Measurements from ENCODE around the gene FHIT. TPM values are rescaled to one million over a fixed set of nuclear protein-coding genes. Genes with fewer than 3 reads are reported as not detected.

Gene FHIT
- total RNA-seq, 1 experiment from 2014 or later = 9.8 TPM

DNA sequence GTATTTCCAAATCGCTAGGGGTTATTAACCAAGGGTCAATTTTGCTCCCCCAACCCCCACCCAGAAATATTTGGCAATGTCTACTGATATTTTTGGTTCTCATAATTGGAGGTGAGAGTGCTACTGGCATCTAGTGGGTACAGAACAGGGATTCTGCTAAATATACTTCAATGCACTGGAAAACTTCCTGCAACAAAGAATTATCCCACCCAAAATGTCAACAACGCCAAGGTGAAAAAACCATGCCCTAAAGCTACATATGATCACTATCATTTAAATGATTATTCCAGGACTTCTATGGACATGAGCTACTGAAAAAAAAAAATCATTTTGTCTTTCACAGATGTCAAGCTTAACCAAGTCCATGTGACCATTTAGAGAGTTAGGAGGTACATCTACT lies 867.9 kb downstream of the FHIT start:
- Histone ChIP-seq H3K9me3 (ENCODE audit: insufficient read depth, low read depth) (no peaks in the 10 kb centered on the region), H3K79me2 (ENCODE audit: low read depth) (no peaks in the 10 kb centered on the region), H3K4me1 (replicated peaks; ENCODE audit: insufficient read depth) (no peaks in the 10 kb centered on the region), H4K20me1 (ENCODE audit: insufficient read depth) (no peaks in the 10 kb centered on the region), H3K36me3 (ENCODE audit: low read depth) (no peaks in the 10 kb centered on the region), H3K27ac (no peak overlapping the region), H3K27me3 (ENCODE audit: insufficient read depth, low read depth) (no peaks in the 10 kb centered on the region), H3F3A (ENCODE audit: insufficient read depth, low read depth) (no peaks in the 10 kb centered on the region), H3K4me2 (no peak overlapping the region), H2AFZ (no peak overlapping the region), H3K4me3 (no peak overlapping the region), H3K9me2 (ENCODE audit: insufficient read depth) (no peaks in the 10 kb centered on the region)
- POLR2A ChIA-PET (ENCODE audit: unreplicated experiment) = no interaction called here
- TF ChIP-seq EZH2 (IDR thresholded peaks at IDR 0.05; ENCODE audit: low read depth) = no peak
- TF ChIP-seq, protein P1, sequence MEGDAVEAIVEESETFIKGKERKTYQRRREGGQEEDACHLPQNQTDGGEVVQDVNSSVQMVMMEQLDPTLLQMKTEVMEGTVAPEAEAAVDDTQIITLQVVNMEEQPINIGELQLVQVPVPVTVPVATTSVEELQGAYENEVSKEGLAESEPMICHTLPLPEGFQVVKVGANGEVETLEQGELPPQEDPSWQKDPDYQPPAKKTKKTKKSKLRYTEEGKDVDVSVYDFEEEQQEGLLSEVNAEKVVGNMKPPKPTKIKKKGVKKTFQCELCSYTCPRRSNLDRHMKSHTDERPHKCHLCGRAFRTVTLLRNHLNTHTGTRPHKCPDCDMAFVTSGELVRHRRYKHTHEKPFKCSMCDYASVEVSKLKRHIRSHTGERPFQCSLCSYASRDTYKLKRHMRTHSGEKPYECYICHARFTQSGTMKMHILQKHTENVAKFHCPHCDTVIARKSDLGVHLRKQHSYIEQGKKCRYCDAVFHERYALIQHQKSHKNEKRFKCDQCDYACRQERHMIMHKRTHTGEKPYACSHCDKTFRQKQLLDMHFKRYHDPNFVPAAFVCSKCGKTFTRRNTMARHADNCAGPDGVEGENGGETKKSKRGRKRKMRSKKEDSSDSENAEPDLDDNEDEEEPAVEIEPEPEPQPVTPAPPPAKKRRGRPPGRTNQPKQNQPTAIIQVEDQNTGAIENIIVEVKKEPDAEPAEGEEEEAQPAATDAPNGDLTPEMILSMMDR (conservative IDR thresholded peaks at IDR 0.05) = no peak
- CTCF ChIA-PET = no interaction called here
- intact Hi-C loops (cut with micrococcal nuclease; ENCODE audit: unreplicated experiment) = no loop called here
- no peak for DNase-seq
- BruUV-seq (replicated peaks) = no TSS peak

DNA sequence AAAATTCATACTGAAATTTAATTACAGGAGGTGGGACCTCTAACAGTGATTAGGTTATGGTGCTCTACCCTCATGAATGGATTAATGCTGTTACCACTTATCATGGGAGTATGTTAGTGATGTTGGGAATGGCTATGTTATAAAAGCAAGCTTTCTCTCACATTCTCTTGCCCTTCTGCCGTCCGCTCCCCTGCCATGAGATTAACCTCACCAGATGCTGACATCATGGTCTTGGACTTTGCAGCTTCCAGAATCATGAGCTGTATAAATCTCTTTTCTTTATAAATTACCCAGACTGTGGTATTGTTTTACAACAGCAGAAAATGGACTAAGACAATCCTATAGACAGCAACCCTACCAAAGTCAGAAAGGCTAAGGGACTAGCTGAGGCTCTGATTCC lies 884.8 kb downstream of the FHIT start:
- Histone ChIP-seq H3K27me3 (ENCODE audit: insufficient read depth, low read depth) (no peaks in the 10 kb centered on the region), H3K9me3 (ENCODE audit: insufficient read depth, low read depth) (no peaks in the 10 kb centered on the region), H2AFZ (no peak overlapping the region), H3K4me1 (replicated peaks; ENCODE audit: insufficient read depth) (no peaks in the 10 kb centered on the region), H3K36me3 (ENCODE audit: low read depth) (no peaks in the 10 kb centered on the region), H4K20me1 (ENCODE audit: insufficient read depth) (no peaks in the 10 kb centered on the region), H3K79me2 (ENCODE audit: low read depth) (no peaks in the 10 kb centered on the region), H3K9me2 (ENCODE audit: insufficient read depth) (no peaks in the 10 kb centered on the region), H3K4me2 (no peak overlapping the region), H3F3A (ENCODE audit: insufficient read depth, low read depth) (no peaks in the 10 kb centered on the region), H3K27ac (no peak overlapping the region), H3K4me3 (no peak overlapping the region)
- CTCF ChIA-PET = no interaction called here
- intact Hi-C loops (cut with micrococcal nuclease; ENCODE audit: unreplicated experiment) = no loop called here
- no peak for DNase-seq
- TF ChIP-seq EZH2 (IDR thresholded peaks at IDR 0.05; ENCODE audit: low read depth) = no peak
- TF ChIP-seq, protein P1 (conservative IDR thresholded peaks at IDR 0.05) = no peak
- BruUV-seq (replicated peaks) = no TSS peak
- POLR2A ChIA-PET (ENCODE audit: unreplicated experiment) = no interaction called here

DNA sequence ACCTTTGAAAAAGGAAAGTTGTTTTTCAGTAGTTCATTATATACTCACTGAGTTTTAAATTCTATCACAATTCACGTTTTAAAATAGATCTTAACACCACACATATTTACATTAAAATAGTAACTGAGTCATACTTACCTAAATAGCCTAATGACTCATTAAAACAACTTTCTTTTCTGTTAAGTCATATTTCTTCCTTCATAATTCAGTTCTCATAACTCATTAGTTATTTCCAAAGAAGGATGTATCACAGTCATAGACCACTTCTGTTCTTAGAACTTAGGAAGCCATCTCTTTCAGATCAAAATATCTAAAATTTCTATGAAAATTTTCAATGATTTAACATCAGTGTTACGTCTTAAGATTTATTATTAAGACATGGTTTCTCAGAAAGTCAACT lies 885.9 kb downstream of the FHIT start:
- Histone ChIP-seq H3K4me3 (no peak overlapping the region), H3F3A (ENCODE audit: insufficient read depth, low read depth) (no peaks in the 10 kb centered on the region), H3K27ac (no peak overlapping the region), H3K36me3 (ENCODE audit: low read depth) (no peaks in the 10 kb centered on the region), H3K27me3 (ENCODE audit: insufficient read depth, low read depth) (no peaks in the 10 kb centered on the region), H3K9me3 (ENCODE audit: insufficient read depth, low read depth) (no peaks in the 10 kb centered on the region), H2AFZ (no peak overlapping the region), H4K20me1 (ENCODE audit: insufficient read depth) (no peaks in the 10 kb centered on the region), H3K79me2 (ENCODE audit: low read depth) (no peaks in the 10 kb centered on the region), H3K4me2 (no peak overlapping the region), H3K9me2 (ENCODE audit: insufficient read depth) (no peaks in the 10 kb centered on the region), H3K4me1 (replicated peaks; ENCODE audit: insufficient read depth) (no peaks in the 10 kb centered on the region)
- intact Hi-C loops (cut with micrococcal nuclease; ENCODE audit: unreplicated experiment) = no loop called here
- no TSS peak for BruUV-seq (replicated peaks)
- POLR2A ChIA-PET (ENCODE audit: unreplicated experiment) = no interaction called here
- TF ChIP-seq, protein P1 (conservative IDR thresholded peaks at IDR 0.05) = no peak
- no peak for TF ChIP-seq EZH2 (IDR thresholded peaks at IDR 0.05; ENCODE audit: low read depth)
- CTCF ChIA-PET = no interaction called here
- DNase-seq = no peak

All from PC-9 (cell line).